Measurements from ENCODE around the gene PDE3B.
"Not testable (repeated sequence)": the region's sequence is repeated elsewhere in the genome, so short reads cannot be mapped to it uniquely, and the experiment has no call there.

PDE3B gene

GRCh38 chr11:14742849-14743559, 99.4 kb downstream of the PDE3B start:
- Histone ChIP-seq H3K27ac (replicated peaks) (no peak overlapping the region), H3K27me3 (ENCODE audit: insufficient read depth, poor library complexity, severe bottlenecking) (no peaks in the 10 kb centered on the region), H3K4me3 (replicated peaks; ENCODE audit: insufficient read depth, low read length) (no peak overlapping the region)
- TF ChIP-seq CTCF (IDR thresholded peaks at IDR 0.05; ENCODE audit: insufficient read depth, low read length) (no peak), POLR2AphosphoS5 (IDR thresholded peaks at IDR 0.05; ENCODE audit: low read depth) (no peak), GABPA (IDR thresholded peaks at IDR 0.05; ENCODE audit: low read depth) (no peak), REST (IDR thresholded peaks at IDR 0.05; ENCODE audit: insufficient replicate concordance, low read depth) (no peak), SPI1 (IDR thresholded peaks at IDR 0.05; ENCODE audit: borderline replicate concordance, low read depth) (no peak)
- DNase-seq (ENCODE audit: low read depth in 1 of 2, low spot score in 1 of 2) = no peak

GRCh38 chr11:14743667-14744066, 100.1 kb downstream of the PDE3B start:
- not testable (repeated sequence) for DNase-seq (ENCODE audit: low read depth in 1 of 2, low spot score in 1 of 2); H3K27ac ChIP-seq (replicated peaks); H3K27me3 ChIP-seq (ENCODE audit: insufficient read depth, poor library complexity, severe bottlenecking); H3K4me3 ChIP-seq (replicated peaks; ENCODE audit: insufficient read depth, low read length)

- TF ChIP-seq CTCF (IDR thresholded peaks at IDR 0.05; ENCODE audit: insufficient read depth, low read length) (no peak), SPI1 (IDR thresholded peaks at IDR 0.05; ENCODE audit: borderline replicate concordance, low read depth) (no peak)
- Histone ChIP-seq H3K27me3 (ENCODE audit: insufficient read depth, poor library complexity, severe bottlenecking) (no peaks in the 10 kb centered on the region), H3K4me3 (replicated peaks; ENCODE audit: insufficient read depth, low read length) (no peak overlapping the region), H3K27ac (replicated peaks) (no peak overlapping the region)
- no peak for DNase-seq (ENCODE audit: low read depth in 1 of 2, low spot score in 1 of 2)
Measured at GRCh38 chr11:14746857-14747395, 103.3 kb downstream of the PDE3B start.

- Histone ChIP-seq H3K27ac (replicated peaks) (no peak overlapping the region), H3K4me3 (replicated peaks; ENCODE audit: insufficient read depth, low read length) (no peak overlapping the region), H3K27me3 (ENCODE audit: insufficient read depth, poor library complexity, severe bottlenecking) (no peaks in the 10 kb centered on the region)
- no peak for TF ChIP-seq REST (IDR thresholded peaks at IDR 0.05; ENCODE audit: insufficient replicate concordance, low read depth)
- no peak for DNase-seq (ENCODE audit: low read depth in 1 of 2, low spot score in 1 of 2)
Measured at GRCh38 chr11:14748090-14748489, 104.5 kb downstream of the PDE3B start.

GRCh38 chr11:14750911-14751310, 107.3 kb downstream of the PDE3B start:
- H3K27me3 ChIP-seq (ENCODE audit: insufficient read depth, poor library complexity, severe bottlenecking) = no peaks in the 10 kb centered on the region
- H3K27ac ChIP-seq (replicated peaks) = no peak overlapping the region
- no peak for DNase-seq (ENCODE audit: low read depth in 1 of 2, low spot score in 1 of 2)
- no peak for TF ChIP-seq GABPA (IDR thresholded peaks at IDR 0.05; ENCODE audit: low read depth)
- TF ChIP-seq SPI1 (IDR thresholded peaks at IDR 0.05; ENCODE audit: borderline replicate concordance, low read depth) = no peak
- TF ChIP-seq POLR2AphosphoS5 (IDR thresholded peaks at IDR 0.05; ENCODE audit: low read depth) = no peak
- no peak for TF ChIP-seq REST (IDR thresholded peaks at IDR 0.05; ENCODE audit: insufficient replicate concordance, low read depth)
- TF ChIP-seq CTCF (IDR thresholded peaks at IDR 0.05; ENCODE audit: insufficient read depth, low read length) = no peak
- H3K4me3 ChIP-seq (replicated peaks; ENCODE audit: insufficient read depth, low read length) = no peak overlapping the region

Data from HL-60 (cell line).